Stimulated activated CD8-positive, alpha-beta memory T cell treated with anti-CD3 and anti-CD28 coated beads, Interleukin-12 subunit alpha, Interleukin-12 subunit beta, amount 100 ng/mL, for 24 hours (primary cell): ENCODE data around the gene CDKN3.
"Not testable (repeated sequence)": the region's sequence is repeated elsewhere in the genome, so short reads cannot be mapped to it uniquely, and the experiment has no call there.

ENCODE experiments used
- DNase-seq: peaks from one replicate; pipeline ENCODE4 v3.0.0-alpha.2; 2020; ENCODE audit errors: extremely low read depth

Gene CDKN3

GRCh38 chr14:54456820-54457608 lies 60.2 kb downstream of the CDKN3 start:
- DNase-seq: not testable (repeated sequence)

- no peak for DNase-seq
Measured at GRCh38 chr14:54457609-54457996, 60.8 kb downstream of the CDKN3 start.

DNA sequence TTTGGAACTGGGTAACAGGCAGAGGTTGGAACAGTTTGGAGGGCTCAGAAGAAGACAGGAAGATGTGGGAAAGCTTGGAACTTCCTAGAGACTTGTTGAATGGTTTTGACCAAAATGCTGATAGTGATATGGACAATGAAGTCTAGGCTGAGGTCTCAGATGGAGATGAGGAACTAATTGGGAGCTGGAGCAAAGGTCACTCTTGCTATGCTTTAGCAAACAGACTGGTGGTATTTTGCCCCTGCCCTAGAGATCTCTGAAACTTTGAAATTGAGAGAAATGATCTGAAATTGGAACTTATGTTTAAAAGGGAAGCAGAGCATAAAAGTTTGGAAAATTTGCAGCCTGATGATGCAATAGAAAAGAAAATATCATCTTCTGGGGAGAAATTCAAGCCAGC lies 61.7 kb downstream of the CDKN3 start:
- DNase-seq: not testable (repeated sequence)

DNA sequence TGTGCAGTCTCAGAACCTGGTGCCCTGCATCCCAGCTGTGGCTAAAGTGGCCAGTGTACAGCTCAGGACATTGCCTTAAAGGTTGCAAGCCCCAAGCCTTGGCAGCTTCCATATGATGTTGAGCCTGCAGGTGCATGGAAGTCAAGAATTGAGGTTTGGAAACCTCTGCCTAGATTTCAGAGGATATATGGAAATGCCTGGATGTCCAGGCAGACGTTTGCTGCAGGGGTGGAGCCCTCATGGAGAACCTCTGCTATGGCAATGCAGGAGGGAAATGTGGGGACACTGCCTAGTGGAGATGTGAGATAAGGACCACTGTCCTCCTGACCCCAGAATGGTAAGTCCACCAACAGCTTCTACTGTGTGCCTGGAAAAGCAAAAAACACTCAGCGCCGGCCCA lies 62.3 kb downstream of the CDKN3 start:
- DNase-seq: no peak

DNA sequence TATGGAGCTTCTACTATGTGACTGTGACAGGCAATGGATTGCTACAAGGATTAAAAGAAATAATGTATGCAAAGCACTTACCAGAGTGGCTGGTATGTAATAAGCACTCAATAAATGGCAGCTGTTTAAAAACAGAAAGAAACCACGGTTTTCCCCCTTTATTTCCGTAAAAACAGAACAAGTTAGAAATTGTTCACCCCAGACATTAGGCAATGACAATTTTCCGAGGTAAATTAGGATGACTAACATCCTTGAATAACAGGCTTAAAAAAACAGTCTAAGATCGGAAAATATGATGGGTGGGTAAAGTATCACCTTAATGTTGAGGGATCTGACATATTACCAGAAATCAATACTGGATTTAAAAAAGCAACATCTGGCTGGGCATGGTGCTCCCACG lies 65.2 kb downstream of the CDKN3 start:
- no peak for DNase-seq

DNA sequence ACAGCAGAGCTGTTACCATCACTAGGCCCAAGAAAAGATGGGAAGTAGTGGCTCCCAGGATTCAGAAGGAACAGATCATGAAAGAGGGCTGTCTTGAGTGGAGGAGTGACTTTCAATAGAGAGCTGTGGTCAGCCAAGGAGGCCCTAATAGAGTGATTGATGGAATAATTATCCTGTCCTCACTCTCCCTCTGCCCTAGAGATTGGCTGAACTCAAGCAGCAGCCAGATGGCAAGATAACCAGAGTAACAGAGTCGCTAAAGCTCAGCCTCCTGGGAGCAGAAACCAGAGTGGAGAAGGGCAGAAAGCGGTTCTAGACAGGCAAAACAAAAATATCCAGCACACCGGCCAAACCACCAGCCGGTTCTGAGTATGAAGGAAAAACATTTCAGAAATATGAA lies 68.8 kb downstream of the CDKN3 start:
- DNase-seq: no peak

- no peak for DNase-seq
Measured at GRCh38 chr14:54467280-54467679, 70.5 kb downstream of the CDKN3 start.
